Ishikawa (cell line): Measurements from ENCODE around the gene VWA5B1.

Experiments used
- RAD21 ChIP-seq: IDR thresholded peaks from 2 replicates; pipeline ENCODE4 v1.6.1; 2012; ENCODE audit warnings: low read depth
- YY1 ChIP-seq: IDR thresholded peaks from 2 replicates; pipeline ENCODE4 v1.6.1; 2012; ENCODE audit warnings: low read depth
- ZBTB7A ChIP-seq: IDR thresholded peaks from 2 replicates; pipeline ENCODE4 v1.6.1; 2012; ENCODE audit warnings: low read depth

DNA sequence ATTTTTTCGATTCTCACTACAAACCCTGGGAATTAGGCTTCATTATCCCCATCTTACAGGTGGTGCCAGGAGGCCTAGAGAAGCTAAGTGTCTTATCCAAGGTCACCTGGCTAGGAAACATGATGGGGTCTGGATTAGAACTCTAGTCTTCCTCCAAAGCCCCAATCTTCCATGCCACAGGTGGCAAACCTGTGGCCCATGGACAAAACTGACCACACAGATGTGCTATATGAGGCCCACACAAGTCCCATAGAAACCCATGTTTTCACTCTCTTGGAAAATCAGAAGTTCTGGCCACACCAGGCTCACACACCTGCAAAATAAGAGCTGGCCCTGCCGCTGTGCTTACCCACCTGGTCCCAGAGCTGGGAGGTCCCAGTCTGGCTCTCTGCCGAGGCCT is 21.6 kb downstream of the VWA5B1 start:
- TF ChIP-seq RAD21: no peak
- no peak for TF ChIP-seq YY1
- no peak for TF ChIP-seq ZBTB7A
